GM18502 (cell line): ENCODE measurements around the gene CKAP2.
"Not testable (repeated sequence)": the region's sequence is repeated elsewhere in the genome, so short reads cannot be mapped to it uniquely, and the experiment has no call there.

ENCODE experiments used
- ATAC-seq: cut with Tn5 transposase; IDR thresholded peaks from one replicate; pipeline ENCODE4 v1.9.1; 2021; ENCODE audit warnings: mild to moderate bottlenecking; ENCODE audit not compliant: unreplicated experiment, poor library complexity

CKAP2 gene

DNA sequence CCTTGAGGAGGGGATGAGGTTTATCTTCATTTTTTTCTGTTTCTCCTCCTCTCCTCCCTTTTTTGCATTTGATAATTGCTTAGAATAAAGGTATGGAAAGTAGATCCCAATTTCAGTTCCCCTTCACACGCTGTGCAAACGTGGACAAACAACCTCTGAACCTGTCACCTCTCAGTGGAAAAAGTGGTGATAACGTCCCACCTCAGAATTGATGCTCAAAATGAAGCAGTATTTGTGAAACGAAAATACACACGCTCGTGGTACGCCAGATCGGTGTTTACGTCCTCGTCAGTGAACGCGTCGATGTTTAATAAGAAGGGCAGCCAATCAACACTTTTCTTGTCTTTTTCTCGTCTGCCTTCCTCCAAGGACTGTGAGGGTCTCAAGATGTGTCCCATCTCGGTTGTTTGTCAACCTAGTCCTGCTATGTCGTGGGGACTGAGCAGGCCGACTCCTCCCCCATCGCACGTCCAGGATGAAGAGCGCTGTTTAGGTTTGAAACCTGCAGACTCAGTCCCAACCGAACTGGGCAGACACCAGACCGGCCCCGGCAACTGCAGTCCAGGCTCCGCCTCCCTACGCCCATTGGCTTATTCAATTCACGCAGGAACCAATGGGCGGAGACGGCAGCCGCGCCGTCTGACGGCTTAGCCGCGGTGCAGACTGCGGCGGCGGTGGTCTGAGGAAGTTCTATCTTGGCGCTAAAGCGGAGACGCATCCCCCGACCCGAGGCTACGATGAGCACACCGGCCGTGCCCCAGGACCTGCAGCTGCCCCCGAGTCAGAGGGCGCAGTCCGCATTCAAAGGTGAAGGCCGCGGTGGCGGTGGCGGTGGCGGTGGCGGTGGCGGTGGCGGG is at the start of gene CKAP2:
Gene CKAP2 (plus strand): TSS at position 659 of the 857 bp plus-strand sequence. CDS start 79 bp downstream, at position 738.
- ATAC-seq, result peak; percentile 77

DNA sequence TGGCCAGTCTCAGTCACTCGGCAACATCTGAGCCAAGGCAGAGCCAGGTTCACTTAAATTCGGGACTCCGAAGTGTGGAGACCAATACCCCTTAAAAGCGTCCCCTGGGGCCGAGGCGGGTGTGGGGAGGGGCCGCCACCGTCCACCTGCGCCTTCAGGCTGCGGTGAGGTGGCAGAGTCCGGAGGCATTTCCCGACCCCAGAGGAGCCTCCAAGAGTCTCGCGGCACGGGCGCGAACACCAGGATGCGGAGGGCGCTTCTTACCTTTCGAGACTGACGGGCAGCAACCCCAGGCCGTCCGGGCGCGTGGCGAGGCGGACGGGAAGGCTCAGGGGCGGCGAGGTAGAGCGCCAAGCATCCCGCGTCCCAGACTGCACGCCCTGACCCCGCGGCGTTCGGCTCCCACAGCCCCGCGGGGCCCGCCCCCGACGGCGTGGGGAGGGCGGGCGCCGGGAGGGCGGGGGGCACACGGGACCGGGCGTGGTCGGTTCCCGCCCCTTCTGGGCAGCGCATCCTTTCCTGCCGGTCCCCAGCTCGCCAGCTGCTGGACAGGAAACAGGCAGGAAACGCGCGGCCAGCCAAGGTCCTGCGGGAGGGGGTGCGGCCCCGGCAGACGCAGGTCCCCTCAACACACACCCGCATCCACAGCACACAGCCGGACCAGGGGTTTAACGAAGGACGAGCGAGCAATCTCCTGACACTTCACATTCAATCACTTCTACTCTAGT is 49.3 kb upstream of the CKAP2 start, which contains the start of gene THSD1:
Gene THSD1 (minus strand): TSS at position 406 of the 728 bp plus-strand sequence. CDS start 3,572 bp downstream, outside the sequence.
- peak; percentile 49 for ATAC-seq

DNA sequence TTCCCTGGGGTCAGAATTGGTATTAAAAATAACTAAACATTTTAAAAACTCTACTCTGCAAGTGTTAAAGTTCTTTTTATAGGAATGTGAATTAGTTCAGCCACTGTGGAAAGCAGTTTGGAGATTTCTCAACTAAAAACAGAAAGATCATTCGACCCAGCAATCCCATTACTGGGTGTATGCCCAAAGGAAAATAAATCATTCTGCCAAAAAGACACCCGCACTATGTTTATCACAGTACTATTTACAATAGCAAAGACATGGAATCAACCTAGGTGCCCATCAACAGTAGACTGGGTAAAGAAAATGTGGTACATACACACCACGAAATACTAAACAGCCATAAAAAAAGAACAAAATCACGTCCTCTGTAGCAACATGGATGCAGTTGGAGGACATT is 48.6 kb upstream of the CKAP2 start:
- no peak for ATAC-seq

GRCh38 chr13:52407436-52407835 is 47.8 kb upstream of the CKAP2 start:
- not testable (repeated sequence) for ATAC-seq

- ATAC-seq, result not testable (repeated sequence)
Measured at GRCh38 chr13:52408071-52408658, 47.1 kb upstream of the CKAP2 start.

- peak; percentile 56 for ATAC-seq
Measured at GRCh38 chr13:52411629-52412028, 43.6 kb upstream of the CKAP2 start.

- ATAC-seq, result no peak
Measured at GRCh38 chr13:52412128-52412527, 43.1 kb upstream of the CKAP2 start.

- no peak for ATAC-seq
Measured at GRCh38 chr13:52414051-52414450, 41.2 kb upstream of the CKAP2 start.

DNA sequence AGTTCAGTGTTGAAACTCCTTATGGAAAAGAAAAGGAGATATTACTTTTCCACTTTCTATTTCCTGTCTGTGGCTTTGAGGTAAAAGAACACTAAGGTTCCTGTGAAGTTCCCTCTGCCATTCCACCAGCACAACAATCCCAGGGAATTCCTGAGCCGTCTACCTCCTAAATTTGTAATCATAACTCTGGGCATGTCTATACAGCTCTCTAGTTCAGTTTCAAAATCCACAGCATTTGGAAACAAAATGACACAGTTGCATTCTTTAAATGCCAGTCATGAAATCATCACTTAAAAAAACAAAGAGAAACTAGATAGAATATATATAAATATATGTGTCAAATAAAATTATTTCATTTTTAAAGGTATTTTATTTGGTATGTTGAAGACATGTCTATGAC is 40.3 kb upstream of the CKAP2 start:
- no peak for ATAC-seq

- ATAC-seq, result no peak
Measured at GRCh38 chr13:52419080-52419479, 36.2 kb upstream of the CKAP2 start.

DNA sequence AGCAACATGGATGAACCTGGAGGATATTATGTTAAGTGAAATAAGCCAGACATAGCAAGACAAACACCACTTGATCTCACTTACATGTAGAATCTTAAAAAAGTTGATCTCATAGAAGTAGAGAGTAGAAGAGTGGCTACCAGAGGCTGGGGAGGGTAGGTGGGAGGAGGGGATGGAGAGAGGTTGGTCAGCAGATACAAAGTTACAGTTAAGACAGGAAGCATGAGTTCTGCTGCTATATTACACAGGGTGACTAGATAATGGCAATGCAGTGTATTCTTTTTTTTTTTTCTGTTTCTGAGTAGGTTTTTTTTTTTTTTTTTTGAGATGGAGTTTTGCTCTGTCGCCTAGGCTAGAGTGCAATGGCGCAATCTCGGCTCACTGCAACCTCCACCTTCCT is 34.1 kb upstream of the CKAP2 start:
- ATAC-seq, result no peak

GRCh38 chr13:52428295-52428694 is 27.0 kb upstream of the CKAP2 start:
- ATAC-seq, result no peak

DNA sequence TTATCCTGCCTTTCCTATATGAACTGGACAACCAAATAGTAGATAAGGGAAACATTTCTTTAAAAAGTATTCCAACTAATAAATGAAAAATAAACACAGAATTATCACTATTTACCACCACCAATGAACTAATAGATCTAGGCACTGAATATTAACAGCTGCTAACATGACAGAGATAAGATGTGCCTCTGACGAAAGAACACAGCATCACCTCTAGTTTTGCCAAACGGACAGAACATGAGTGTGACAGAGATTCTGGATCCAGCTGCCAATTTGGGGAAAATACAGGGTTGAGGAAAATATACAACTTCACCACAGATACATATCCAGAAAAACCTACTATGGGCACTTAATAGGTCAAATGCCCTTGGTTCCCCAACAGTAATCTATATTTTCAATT is 22.8 kb upstream of the CKAP2 start:
- ATAC-seq, result no peak

- no peak for ATAC-seq
Measured at GRCh38 chr13:52446265-52446664, 9.0 kb upstream of the CKAP2 start.

- no peak for ATAC-seq
Measured at GRCh38 chr13:52447354-52447753, 7.9 kb upstream of the CKAP2 start.

- no peak for ATAC-seq
Measured at GRCh38 chr13:52447815-52448552, 7.3 kb upstream of the CKAP2 start.

GRCh38 chr13:52449331-52450011 is 5.8 kb upstream of the CKAP2 start:
- no peak for ATAC-seq

DNA sequence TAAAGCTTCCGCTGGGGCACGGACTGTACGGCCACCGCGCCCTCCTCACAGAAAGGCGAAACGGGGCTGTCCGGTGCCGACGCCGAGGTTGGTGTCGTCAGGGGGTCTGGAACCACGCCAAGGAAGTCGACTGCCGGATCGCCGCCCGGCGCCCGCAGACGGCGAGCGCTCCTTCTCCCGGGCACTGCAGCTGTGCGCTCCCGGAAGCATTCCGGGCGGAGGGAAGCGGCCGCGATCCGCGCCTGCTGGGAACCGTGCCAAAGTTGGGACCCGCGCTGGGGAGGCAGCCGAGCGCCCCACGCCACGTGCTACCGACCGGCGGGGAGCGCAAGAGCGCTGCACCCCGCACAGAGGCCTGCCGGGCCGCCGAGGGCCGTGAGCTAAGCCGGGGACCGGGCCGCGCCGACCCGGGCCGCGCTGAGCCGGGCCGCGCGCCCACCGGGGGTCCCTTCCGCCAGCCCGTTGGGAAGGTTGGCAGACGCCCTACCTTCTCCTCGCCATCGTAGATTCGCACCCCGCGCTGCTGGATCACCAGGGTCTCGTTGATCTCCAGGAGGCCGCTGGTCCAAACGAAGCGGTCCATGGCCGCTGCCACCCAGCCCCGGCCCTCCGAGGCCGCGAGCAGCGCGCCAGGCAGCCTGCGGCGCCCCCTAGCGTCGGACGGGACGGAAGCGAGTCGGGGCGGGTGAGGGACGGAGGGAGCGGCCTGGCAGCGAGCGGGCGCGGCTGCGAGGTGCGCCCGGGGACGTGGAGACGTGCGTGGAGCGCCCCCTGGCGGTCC is 5.1 kb upstream of the CKAP2 start, which contains the start of gene VPS36:
Gene VPS36 (minus strand): TSS at position 623 of the 781 bp plus-strand sequence. CDS start 40 bp downstream, at position 583.
- ATAC-seq, result peak; percentile 74

- no peak for ATAC-seq
Measured at GRCh38 chr13:52450793-52451116, 4.5 kb upstream of the CKAP2 start.
